Fibroblast of skin of abdomen (primary cell): ENCODE data around the gene CDH18. TPM values are rescaled to one million over a fixed set of nuclear protein-coding genes. Genes with fewer than 3 reads are reported as not detected.
A peak's percentile ranks its signal among the peaks of the same experiment; 100 is the strongest.

Experiments used
- DNase-seq: peaks from one replicate; pipeline ENCODE4 v3.0.0-alpha.2; 2013
- polyA plus RNA-seq, 2 experiments: library from polyadenylated mRNA; unstranded; fragments of 120-200 nt; gene quantifications; one replicate each; pipeline ENCODE4 v1.2.1, GENCODE V29; 2013; ENCODE audit not compliant: insufficient read length in 2 of 2

The CDH18 gene, protein sequence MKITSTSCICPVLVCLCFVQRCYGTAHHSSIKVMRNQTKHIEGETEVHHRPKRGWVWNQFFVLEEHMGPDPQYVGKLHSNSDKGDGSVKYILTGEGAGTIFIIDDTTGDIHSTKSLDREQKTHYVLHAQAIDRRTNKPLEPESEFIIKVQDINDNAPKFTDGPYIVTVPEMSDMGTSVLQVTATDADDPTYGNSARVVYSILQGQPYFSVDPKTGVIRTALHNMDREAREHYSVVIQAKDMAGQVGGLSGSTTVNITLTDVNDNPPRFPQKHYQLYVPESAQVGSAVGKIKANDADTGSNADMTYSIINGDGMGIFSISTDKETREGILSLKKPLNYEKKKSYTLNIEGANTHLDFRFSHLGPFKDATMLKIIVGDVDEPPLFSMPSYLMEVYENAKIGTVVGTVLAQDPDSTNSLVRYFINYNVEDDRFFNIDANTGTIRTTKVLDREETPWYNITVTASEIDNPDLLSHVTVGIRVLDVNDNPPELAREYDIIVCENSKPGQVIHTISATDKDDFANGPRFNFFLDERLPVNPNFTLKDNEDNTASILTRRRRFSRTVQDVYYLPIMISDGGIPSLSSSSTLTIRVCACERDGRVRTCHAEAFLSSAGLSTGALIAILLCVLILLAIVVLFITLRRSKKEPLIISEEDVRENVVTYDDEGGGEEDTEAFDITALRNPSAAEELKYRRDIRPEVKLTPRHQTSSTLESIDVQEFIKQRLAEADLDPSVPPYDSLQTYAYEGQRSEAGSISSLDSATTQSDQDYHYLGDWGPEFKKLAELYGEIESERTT
- 6.1 TPM for polyA plus RNA-seq (2013, experiment 1 of 2; ENCODE audit: insufficient read length)
- polyA plus RNA-seq (2013, experiment 2 of 2; ENCODE audit: insufficient read length) = 6.8 TPM

DNA sequence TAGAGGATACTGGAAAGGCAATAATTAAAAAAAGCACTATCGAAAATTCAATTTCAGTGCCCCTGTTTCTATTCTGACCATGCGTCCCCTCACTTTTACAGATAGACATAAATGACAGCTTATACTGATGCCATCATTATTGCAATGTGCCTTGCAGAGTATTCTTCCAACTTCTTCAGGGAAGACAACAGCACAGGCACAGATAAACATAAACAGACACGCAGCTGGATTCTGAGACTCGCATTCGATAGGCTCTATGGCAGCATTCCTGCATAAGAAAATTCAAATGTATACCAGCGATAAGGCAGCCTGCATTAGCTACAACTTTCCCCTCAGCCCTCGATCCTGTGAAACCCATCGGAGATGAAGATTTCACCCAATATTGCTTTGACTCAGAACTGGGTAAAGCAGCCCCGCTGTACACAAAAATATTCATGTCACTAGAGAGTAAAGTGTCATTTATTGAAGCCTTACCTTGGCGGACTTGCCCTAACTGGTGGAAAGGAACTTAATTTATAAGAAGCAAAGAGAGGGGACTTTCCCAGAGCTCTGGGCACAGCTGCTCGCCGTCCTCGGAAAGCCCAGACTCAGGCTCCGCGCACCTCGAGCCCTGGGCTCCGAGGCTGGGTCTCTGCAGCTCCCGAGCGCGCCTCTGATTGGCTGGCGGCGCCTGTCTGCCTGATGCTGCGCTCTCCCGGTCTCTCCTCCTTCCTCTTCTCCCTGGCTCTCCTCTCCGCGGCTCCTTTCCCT is at the start of gene CDH18:
Gene CDH18 (minus strand): TSS at position 589 of the 750 bp plus-strand sequence. CDS start 149,214 bp downstream, outside the sequence.
- peak; percentile 75 for DNase-seq

DNA sequence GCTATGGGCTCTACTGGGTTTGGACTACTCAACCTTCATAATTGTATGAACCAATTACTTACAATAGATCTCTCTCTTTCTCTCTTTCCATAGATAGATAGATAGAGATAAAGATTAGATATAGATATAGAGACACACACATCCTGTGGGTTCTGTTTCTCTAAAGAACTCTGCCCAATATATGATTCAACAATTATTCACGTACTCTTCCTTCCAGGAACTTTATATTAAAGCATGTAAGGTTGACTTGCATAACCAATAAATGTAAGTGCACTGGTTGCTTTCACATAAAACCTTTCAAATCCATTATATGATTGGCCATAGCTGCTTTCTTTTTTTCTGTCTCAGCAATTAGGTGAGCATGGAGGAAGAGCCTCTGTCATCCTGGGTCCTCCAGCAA is 46.7 kb upstream of the CDH18 start:
- DNase-seq = no peak

DNA sequence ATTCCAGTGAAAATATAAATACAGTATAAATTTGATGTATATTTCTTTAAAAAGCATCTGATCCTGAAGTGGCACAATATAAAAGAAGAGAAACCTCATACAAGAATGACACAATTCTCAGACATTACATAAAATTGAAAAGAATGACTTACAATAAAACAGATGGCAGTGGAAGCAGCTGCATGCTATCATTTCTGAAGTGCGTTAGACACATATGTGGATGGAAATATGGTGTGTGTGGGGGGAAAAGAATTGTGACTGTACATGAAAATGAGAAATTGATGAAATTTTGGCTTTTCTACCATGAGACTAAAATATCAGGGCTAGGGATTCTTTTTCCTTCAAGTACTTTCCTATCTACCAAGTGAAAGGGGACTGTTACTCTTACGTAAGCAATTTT is 45.9 kb upstream of the CDH18 start:
- no peak for DNase-seq

DNA sequence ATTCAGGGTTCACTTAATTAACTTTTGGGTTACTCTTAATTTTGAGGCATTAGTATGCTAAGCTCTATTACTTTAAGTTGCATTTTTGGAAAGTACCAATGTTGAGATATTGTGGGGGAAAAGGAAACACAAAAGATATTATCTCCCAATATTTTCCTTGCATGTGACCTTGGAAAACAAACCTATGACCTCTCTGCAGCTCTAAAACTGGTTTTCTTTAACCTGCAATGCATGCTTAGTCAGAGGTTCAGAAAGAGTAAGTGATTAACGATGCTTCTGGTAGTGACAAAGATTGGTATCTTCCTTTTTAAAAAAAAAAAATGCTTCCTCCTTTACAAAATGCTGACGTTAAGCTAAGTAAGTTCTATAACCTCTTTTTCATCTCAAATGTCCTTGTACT is 44.9 kb upstream of the CDH18 start:
- DNase-seq = no peak

DNA sequence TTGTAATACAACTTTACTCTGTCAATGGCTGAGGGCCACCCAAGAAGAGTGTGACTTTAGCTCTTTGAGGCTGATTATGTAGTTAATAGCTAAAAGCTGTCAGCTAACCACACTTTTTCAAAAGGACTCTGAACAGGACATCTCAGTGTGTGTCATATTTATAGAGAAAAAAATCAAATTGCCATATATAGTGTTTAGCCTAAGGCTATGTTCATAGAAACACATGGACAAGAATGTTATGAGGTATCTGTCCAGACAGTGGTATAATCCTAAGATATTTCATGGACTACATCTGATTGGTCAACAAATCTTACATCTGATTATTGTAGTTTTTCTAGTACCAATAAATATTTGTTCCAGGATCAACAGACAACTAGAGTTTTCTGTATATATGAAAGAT is 42.1 kb upstream of the CDH18 start:
- DNase-seq = no peak

DNA sequence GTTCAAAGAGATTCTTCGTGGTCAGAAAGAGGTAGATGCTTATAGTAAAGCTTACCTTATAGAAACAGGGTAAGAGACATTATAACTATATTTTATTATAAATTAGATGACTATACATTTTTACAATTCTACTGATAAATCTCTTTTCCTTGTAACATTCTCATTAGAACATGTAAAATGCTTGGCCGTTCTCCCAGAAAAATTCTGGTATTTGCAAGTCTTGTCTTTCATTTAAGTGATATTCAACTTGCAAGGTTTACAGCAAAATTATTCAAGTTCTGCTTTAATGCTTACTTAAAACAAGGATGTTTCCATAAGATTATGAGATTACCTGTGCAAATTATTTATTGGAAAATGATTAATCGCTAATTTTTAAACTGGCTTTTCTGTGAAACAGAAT is 41.3 kb upstream of the CDH18 start:
- DNase-seq = peak; percentile 15

DNA sequence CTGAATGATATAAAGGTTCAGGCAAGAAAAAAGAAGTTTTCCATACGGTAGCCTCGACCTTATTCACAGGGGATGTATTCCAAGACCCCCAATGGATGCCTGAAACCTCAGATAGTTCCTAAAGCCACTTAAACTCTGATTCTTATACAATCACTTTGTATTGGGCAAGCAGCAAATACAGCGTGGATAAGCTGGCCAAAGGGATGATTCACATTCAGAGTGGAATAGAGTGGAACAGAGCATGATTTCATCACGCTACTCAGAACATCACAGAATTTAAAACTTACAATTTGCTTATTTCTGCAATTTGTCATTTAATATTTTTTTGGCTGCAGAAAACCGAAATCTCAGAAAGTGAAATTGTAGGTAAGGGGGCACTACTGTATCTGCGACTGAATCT is 40.5 kb upstream of the CDH18 start:
- peak; percentile 3 for DNase-seq

DNA sequence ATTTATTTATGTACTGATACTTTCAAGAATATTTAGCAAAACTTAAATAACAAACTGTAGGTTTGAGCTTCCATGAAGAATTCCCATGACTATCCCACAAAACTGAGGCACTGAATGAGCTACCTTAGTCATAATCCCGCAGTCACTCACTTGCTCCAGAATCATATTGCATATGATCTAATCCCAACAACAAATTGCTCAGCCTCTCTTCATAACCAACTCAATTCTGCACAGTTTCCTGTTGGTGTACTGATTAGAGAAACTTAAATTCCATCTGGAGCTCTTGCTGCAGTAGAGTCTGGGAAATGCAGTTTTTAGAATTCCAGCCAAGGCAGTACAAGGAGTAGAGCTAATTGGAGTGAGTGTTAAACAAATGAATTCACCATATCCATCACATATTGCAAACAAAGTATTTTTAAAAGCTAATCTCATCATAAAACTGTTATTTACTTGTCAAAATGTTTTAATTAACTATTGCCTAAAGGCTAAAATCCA is 35.7 kb upstream of the CDH18 start:
- peak; percentile 32 for DNase-seq

DNA sequence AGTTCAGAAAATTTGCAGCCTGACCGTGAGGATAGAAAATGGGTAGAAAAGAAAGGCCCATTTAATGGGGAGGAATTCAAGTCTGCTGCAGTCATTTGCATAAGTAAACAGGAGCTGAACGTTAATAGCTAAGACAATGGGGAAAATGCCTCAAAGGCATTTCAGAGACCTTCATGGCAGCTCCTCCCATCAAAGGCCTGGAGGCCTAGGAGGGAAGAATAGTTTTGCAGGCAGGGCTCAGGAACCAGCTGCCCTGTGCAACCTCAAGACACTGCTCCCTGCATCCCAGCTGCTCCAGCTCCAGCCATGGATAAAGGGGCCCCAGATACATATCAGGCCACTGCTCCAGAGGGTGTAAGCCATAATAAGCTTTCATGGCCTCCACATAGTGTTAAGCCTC is 32.2 kb upstream of the CDH18 start:
- DNase-seq = no peak

DNA sequence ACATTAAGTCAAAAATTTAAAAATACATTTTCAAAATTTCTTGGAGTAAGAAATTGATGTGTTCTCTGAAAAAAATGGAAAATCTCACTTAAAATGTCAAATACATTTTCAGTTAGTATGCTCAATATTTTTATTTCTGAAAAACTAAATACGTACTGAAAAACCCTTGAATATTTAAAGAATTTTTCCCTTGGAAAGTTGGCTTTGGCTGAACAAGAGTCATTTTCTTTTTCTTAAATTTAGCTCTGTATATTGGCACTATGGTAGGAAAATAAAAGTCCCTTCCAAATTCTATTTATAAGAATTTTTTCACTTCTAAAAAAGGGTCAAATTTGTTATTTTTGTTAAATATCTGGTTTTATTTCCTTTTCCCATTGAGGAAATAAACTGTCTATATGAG is 29.0 kb upstream of the CDH18 start:
- DNase-seq = no peak

DNA sequence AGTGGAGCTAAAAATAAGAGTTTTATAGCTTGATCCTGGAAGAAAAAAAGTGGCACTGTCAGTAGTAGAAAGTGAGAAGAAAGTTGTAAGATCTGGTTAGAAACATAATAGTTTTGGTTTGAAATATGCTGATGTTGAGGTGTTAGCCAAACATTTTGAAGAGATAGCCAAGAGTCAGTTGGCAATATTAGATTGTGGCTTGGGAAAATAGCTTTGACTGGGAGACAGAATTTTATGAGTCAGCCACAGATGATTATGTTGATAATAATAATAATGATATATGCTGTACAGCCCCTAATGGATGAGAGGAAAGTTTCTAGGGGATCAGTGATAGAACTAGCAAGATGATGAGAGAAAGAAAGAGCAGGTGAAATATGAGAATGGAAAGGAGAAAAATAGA is 12.4 kb upstream of the CDH18 start:
- peak; percentile 36 for DNase-seq

DNA sequence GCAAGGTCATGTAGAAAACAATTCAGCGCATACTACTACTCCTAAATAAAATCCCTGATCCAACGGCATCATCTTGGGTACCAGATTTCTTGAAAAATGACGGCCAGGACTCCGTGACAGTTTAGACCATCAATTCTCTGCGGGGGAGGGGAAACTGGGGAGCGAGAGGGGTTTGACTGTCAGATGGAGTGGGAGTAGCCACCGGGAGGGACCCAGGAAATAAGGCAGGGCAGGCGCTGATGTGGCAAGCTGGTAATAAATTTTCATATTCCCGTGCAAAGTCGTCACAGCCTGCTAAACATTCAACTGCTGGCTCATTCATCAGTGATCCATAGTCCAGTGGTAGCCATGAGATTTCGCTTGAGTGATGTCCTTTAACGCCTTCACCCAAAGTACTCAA is 457 bp upstream of the CDH18 start:
- peak; percentile 34 for DNase-seq

DNA sequence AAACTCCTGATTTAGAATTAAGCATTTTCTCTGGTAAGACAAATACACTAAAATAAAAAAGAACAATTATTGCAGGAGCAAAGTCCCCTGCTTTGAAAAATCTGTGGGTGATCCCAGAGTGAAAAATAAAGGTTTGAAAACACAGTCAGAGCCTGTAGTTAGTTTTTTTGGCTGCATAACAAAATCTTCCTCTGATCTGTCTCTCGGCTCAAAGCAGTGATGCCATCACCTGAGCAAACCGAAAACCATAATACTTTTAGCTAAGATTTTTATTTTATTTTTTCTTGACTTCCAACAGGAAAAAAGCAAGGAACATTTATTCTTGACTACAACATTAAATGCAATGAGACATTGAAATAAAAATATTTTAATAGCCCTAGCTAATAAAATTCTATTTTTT is 1.2 kb downstream of the CDH18 start:
- DNase-seq = no peak

DNA sequence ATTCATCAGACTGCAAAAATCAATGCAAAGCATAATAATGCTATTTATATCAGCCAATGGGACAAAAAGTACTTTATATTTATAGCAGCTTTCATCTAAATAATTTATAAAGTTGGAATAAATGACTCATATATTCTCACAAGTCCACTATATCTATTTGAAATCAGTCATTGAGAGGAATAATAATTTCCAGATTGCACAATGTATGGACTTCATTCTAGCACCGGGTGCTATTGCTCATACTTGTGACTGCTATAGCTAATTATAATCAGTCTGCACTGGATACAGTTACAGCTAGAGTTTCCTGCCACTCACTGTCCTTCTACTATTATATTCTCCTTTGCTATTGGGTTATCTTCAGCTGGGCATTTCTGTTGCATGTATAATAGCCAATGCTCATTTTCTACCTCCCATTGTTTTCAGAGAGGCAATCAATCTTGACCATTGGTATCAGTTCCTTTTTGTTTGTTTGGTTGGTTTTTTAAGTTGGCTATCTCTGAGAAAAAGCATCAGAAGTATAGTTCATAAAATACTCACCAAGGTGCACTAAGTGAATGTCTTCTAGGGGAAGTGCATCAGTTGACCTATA is 1.9 kb downstream of the CDH18 start:
- DNase-seq = peak; percentile 87

DNA sequence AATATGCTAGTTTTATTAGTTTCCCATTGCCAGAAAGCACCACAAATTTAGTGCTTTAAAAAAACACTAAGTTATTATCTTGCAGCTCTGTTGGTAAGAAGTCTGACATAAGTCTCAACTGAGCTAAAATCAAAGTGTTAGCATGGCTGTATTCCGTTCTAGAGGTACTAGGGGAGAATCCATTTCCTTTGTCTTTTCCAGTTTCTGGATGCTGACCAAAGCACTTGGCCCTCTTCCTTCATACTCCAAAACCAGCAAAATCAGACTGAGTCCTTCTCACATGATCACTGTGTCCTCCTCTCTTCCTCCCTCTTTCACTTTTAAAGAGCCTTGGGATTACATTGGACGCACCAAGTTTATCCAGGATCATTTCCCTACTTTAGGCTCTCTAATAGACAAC is 9.5 kb downstream of the CDH18 start:
- no peak for DNase-seq

DNA sequence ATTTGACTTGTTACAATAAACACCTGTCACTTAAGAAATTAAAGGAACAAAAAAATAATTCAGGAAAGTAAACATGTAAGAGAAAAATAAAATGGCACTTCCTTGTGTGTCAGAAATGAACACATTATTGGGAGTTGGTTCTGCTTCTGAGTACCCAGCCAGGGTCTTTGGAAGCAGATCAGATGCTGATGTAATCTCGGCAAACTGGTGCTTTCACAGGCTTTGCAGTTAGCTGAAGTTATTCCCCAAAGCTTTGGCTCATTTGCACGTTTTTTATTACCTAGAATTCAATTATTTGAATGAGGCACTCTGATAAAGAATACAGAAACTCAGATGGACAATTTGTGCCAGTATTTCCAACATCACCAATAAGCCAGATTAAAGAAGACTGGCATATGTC is 10.9 kb downstream of the CDH18 start:
- DNase-seq = no peak

DNA sequence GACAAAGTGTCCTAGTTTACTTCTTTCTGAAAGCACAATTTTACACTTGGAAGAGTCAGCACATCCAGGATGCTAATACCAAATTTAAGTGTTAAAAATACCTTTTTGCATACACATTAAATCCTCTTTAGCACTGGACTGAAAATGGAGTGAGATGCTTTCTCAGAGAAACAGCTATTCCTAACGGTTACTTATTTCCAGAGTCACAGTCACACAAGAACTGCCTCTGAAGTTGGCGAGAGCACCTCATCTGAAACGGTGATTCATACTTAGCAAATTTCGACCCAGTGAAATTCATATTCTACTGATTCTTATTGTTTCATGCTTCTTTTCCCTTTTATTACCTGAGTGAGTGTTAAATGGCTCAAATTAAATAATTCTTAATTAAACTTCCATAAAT is 12.2 kb downstream of the CDH18 start:
- DNase-seq = no peak

DNA sequence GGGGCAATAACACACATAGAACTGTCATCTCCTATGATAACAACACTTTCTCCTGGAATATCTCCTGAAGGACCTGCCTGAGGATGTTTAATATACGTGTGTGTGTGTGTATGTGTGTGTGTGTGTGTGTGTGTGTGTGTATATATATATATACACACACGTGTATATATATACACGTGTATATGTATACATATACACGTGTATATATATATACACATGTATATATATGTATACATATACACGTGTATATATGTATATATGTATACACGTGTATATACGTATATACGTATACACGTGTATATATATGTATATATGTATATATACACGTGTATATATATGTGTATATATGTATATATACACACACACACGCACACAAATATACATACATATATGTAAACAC is 27.5 kb downstream of the CDH18 start:
- DNase-seq = no peak

DNA sequence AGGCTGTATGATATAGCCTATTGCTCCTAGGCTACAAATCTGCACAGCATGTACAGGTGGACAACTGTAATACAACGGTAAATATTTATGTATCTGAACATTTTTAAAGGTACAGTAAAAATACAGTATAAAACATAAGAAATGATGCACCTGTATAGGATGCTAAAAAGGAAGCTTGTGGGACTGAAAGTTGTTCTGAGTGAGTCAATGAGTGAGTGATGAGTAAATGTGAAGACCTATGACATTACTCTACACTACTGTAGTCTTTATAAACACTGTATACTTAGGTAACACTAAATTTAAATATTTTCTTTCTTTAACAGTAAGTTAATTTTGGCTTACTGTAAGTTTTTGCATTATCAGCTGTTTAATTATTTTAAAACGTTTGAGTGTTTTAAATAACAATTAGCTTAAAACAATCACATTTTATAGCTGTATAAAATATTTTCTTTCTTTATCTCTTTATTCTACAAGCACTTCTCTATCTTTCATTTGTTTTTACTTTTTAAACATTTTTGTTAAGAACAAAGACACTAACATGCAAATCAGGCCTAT is 28.1 kb downstream of the CDH18 start:
- DNase-seq = no peak

DNA sequence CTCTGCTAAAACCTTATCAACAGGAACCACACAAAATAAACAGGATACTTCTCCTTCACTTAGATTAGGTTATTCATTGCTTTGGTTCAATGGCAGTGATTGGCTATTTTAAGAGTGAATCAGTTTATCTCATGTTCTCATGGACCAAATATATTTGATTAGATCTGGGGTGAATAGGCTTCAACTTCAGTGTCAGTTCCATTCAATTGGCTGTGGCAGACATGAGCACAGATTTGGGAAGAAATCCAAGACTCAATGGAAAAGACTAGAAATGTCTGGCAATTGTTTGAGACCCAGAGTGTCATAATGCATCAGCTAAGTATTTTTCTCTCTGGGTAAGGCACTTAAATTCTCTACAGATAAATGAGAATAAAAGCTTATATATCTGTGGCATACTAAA is 37.1 kb downstream of the CDH18 start:
- DNase-seq = no peak

DNA sequence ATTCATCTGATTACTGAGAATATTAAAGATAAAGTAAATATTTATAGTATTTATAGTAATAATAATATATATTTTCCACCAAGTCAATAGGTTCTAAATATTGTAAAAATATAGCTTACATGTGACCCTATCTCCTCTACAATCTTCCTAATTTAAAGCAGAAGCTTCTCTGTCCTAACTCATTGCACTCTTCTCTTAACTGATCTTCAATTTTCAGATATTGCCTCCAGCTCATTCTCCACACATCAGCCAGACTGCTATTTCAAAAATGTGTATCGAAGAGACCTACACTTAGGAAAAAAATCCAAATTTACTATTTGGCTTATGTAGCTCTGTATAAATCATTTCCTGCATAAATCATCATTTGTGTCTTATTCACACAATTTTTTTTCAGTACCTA is 47.8 kb downstream of the CDH18 start:
- DNase-seq = no peak

DNA sequence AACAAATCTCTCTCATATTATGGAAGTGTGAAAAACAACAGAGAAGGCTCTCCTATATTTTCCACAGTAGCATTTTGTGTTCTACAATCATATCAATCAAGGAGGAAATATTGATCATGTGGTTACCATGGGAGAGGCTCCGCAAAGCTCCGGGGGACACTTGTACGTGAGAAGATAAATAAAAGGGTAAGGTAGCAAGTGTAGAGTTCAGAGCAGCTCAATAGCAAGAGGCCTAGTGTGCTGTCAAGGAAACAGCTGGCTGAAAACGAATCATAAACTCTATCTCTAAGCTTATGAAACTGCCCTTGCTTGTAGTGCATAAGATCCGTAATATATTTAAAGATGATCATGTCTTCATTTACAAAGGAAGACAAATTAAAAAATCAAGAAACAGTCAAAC is 57.5 kb downstream of the CDH18 start:
- DNase-seq = no peak
